VCaP (cell line): ENCODE measurements around the gene CDK19.
"Not testable (repeated sequence)": the region's sequence is repeated elsewhere in the genome, so short reads cannot be mapped to it uniquely, and the experiment has no call there.

Experiments
- H3K27ac ChIP-seq: fragments of 450-650 bp; 2 replicates; pipeline ENCODE4 v1.5.1; 2017
- TF ChIP-seq, protein P1 (sequence below): fragments of 450-650 bp; conservative IDR thresholded peaks from 2 replicates; pipeline ENCODE4 v1.5.1; 2017; ENCODE audit warnings: mild to moderate bottlenecking, moderate library complexity

Gene CDK19

DNA sequence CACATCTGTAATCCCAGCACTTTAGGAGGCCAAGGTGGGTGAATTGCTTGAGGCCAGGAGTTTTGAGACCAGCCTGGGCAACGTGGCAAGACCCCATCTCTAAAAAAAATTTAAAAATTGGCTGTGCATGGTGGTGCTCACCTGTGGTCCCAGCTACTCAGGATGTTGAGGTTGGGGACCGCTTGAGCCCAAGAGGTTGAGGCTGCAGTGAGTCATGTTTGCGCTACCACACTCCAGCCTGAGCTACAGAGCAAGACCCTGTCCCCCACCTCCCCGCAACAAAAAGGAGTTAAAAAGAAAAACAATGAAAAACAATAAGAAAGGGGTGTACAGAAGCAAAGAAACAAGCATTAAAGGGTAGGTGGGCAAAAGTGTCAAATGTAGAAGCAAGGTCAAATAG, 57.3 kb downstream of the CDK19 start:
- TF ChIP-seq, protein P1, sequence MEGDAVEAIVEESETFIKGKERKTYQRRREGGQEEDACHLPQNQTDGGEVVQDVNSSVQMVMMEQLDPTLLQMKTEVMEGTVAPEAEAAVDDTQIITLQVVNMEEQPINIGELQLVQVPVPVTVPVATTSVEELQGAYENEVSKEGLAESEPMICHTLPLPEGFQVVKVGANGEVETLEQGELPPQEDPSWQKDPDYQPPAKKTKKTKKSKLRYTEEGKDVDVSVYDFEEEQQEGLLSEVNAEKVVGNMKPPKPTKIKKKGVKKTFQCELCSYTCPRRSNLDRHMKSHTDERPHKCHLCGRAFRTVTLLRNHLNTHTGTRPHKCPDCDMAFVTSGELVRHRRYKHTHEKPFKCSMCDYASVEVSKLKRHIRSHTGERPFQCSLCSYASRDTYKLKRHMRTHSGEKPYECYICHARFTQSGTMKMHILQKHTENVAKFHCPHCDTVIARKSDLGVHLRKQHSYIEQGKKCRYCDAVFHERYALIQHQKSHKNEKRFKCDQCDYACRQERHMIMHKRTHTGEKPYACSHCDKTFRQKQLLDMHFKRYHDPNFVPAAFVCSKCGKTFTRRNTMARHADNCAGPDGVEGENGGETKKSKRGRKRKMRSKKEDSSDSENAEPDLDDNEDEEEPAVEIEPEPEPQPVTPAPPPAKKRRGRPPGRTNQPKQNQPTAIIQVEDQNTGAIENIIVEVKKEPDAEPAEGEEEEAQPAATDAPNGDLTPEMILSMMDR, result no peak
- H3K27ac ChIP-seq, result no peak overlapping the region

DNA sequence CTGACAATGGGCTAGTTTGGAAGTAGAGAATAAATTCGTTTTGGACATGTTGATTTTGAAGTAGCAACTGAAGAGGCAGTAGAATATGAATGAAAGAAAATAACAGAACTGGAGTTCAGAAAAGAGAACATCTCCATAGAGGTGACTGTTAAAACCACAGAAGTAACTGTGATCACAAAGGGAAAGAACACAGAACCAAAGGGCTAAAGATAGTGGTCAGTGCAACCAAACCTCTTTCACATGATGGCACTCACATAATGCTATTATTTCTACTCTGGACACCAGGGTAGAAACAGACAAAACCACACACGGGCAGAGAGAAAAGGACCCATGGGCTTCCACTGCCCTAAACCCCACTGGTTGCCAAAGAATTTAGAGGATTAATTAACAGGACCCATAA, 58.5 kb downstream of the CDK19 start:
- peak overlapping the region; percentile 70 for H3K27ac ChIP-seq
- TF ChIP-seq, protein P1, result no peak

DNA sequence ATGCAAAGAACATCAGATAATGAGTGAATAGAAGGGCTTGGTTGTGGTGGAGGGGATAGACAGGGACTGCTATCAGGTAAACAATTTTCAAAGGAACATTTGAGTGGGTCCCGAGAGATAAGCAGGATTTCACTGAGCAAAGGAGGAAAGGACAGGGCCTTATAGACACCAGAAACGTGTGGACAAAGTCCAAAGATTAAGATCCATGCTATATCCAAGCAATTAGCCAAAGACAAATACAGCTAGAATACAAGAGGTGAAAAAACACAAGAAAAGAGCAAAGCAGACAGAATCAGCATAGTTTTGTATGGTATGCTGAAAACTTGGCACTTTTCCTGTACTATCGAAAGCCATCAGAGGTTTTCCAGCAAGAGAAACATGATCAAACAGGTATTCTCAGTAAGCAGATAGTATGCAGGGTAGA, 59.8 kb downstream of the CDK19 start:
- TF ChIP-seq, protein P1, result no peak
- peak overlapping the region; percentile 70 for H3K27ac ChIP-seq

DNA sequence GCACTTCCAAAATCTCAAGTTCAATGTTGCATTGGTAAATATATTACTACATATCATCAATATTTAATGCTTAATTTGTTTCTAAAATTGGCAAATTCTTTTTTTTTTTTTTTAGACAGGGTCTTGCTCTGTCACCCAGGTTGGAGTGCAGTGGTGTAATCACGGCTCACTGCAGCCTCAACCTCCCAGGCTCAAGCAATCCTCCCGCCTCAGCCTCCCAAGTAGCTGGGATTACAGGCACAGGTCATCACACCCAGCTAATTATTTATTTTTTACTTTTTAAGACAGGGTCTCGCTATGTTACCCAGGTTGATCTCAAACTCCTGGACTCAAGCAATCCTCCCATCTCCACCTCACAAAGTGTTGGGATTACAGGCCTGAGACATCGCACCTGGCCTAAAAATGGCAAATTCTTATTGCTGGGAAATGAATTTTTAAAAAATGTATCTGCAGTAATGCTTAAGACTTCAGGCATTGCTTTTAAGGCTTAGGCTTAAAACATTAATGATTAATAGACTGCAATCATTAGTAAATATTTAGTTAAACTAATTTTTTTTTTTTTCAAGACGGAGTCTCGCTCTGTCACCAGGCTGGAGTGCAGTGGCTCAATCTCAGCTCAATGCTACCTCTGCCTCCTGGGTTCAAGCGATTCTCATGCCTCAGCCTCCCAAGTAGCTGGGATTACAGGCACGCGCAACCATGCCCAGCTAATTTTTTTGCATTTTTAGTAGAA, 61.2 kb downstream of the CDK19 start:
- peak overlapping the region; percentile 70 for H3K27ac ChIP-seq

DNA sequence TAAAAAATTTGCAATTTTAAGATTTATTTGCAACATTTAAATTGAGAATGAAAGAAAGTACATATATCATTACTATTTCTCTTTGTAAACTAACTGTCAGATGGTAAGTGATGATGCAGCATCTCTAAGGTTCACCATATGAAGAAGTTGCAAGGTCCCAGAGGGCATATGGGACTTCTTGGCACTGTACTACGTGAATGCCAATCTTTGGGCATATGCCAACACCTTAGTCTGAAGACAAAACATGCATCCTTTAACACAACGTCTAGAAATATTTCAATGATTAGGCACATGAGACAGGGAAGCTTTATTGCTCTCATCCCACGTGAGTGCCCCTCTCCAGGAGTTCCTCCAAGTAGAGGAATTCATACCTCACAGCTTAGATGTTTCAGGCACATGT, 66.8 kb downstream of the CDK19 start:
- peak overlapping the region; percentile 31 for H3K27ac ChIP-seq
- TF ChIP-seq, protein P1, result no peak

DNA sequence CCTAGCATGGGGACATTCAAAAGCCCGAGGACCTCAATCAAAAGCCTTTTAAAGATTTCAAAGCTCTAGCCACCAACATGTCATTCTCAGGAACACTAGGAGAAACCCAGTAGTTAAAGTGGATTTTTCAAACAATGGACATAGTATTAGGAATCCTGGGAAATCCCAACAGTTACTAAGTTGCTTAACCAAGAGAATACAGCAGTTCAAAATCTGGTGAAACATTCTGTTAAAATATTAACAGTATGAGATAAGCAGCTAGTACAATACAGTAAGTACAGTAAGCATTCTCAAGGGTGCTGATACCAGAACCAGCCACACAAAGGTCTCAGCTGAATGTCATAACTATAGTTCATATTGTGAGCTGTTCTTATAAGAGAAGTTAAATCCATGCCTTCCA, 68.6 kb downstream of the CDK19 start:
- peak overlapping the region; percentile 31 for H3K27ac ChIP-seq
- TF ChIP-seq, protein P1, result no peak

DNA sequence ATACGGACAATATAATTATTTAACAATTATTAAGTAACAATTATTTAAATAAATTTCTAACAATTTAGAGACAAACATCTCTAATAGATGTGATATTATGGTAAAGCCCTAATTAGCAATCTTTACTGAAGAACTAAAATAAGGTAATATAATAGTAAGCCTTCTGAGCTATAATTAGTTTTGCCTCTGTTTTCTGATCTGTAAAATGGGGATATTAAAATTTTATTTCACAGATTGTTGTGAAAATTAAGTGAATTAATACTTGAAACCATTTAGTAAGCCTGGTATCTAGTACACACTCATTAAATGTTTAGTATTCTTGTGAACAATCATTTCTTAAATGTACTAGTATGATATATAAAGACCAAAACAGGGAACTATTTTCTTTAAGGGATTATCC, 70.3 kb downstream of the CDK19 start:
- TF ChIP-seq, protein P1, result no peak
- no peak overlapping the region for H3K27ac ChIP-seq

DNA sequence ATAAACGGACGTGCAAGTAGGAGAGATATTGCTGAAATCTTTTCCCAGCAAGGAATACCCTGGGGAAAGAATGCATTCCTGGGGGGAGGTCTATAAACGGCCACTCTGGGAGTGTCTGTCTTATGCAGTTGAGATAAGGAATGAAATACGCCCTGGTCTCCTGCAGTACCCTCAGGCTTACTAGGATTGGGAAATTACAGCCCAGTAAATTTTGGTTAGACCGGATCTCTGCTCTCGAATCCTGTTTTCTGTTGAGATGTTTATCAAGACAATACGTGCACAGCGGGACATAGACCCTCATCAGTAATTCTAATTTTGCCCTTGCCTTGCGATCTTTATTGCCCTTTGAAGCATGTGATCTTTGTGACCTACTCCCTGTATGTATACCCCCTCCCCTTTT, 72.7 kb downstream of the CDK19 start:
- H3K27ac ChIP-seq, result not testable (repeated sequence)

DNA sequence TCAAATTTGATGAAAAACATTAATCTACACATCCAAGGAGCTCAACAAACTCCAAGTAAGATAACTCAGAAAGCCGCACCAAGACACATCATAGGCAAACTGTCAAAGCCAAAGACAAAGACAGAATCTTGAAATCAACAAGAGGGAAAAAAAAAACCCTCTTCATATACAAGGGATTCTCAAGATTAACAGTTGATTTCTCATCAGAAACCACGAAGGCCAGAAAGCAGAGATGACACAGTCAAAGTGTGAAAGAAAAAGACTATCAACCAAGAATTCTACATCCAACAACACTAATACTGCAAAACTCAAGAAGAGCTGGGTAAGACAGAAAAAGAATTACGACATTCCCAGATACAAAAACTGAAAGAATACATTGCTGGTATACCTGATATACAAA, 73.8 kb downstream of the CDK19 start:
- TF ChIP-seq, protein P1, result no peak
- no peak overlapping the region for H3K27ac ChIP-seq
